Lower leg skin (tissue), 3 donors: ENCODE measurements around the gene TSPYL2.

Source experiments
- POLR2A ChIP-seq, 2 donors: fragments of 450-650 bp; IDR thresholded peaks; one replicate each; pipeline ENCODE4 v1.6.1; 2016 to 2017; ENCODE audit warnings: antibody characterized with exemption in 2 of 2, mild to moderate bottlenecking in 1 of 2, moderate library complexity in 1 of 2
- TF ChIP-seq, protein P1 (sequence below), 3 donors: fragments of 450-650 bp; IDR thresholded peaks; one replicate each; pipeline ENCODE4 v1.5.1; 2016; ENCODE audit warnings: antibody characterized with exemption in 3 of 3, mild to moderate bottlenecking in 3 of 3, moderate library complexity in 2 of 3

DNA sequence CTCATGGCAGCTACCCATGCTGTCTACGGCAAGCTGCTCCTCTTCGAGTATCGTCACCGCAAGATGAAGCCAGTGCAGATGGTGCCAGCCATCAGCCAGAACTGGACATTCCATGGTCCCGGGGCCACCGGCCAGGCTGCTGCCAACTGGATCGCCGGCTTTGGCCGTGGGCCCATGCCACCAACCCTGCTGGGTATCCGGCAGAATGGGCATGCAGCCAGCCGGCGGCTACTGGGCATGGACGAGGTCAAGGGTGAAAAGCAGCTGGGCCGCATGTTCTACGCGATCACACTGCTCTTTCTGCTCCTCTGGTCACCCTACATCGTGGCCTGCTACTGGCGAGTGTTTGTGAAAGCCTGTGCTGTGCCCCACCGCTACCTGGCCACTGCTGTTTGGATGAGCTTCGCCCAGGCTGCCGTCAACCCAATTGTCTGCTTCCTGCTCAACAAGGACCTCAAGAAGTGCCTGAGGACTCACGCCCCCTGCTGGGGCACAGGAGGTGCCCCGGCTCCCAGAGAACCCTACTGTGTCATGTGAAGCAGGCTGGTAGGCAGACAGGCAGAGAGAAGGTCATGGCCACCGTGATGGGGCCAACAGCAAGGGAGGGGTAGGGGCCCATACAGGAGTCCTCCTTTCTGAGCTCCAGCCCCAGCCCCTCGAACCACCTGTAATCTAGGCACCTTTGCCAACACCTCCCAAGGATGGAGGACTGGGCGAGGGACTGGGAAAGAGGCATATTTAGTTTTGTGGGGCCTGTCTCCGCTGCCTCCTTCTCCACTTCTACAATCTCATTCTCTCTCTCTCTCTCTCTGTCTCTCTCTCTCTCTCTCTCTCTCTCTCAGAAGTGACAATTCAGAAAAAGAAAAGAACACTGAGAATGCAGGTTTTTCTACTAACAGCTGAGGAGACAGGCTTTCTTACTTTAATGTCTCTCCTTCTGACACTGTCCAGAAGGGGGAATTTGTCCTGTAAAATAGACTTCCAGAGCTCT lies 4.7 kb upstream of the TSPYL2 start:
- TF ChIP-seq, protein P1, sequence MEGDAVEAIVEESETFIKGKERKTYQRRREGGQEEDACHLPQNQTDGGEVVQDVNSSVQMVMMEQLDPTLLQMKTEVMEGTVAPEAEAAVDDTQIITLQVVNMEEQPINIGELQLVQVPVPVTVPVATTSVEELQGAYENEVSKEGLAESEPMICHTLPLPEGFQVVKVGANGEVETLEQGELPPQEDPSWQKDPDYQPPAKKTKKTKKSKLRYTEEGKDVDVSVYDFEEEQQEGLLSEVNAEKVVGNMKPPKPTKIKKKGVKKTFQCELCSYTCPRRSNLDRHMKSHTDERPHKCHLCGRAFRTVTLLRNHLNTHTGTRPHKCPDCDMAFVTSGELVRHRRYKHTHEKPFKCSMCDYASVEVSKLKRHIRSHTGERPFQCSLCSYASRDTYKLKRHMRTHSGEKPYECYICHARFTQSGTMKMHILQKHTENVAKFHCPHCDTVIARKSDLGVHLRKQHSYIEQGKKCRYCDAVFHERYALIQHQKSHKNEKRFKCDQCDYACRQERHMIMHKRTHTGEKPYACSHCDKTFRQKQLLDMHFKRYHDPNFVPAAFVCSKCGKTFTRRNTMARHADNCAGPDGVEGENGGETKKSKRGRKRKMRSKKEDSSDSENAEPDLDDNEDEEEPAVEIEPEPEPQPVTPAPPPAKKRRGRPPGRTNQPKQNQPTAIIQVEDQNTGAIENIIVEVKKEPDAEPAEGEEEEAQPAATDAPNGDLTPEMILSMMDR (IDR thresholded peaks at IDR 0.05), result no peak
- no peak for TF ChIP-seq POLR2A (IDR thresholded peaks at IDR 0.05)
